Amniotic stem cell (primary cell): ENCODE results near the gene CRY1.
"Not testable (repeated sequence)": the region's sequence is repeated elsewhere in the genome, so short reads cannot be mapped to it uniquely, and the experiment has no call there.

Source experiments
- DNase-seq: peaks from one replicate; lab custom pipeline; 2025; lab: John Stamatoyannopoulos, UW

The CRY1 gene

DNA sequence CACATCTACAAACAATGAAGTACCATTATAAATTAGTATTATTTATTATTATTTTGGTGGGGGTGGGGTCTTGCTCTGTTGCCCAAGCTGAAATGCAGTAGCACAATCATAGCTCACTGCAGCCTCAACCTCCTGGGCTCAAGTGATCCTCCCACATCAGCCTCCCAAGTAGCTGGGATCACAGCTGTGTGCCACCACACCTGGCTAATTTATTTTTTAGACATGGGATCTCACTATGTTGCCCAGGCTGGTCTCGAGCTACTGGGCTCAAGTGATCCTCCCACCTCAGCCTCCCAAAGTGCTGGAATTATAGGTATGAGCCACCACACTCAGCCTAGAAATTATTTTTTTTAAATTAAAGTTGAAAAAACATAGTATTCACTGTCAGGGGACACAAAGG, 15.0 kb upstream of the CRY1 start:
- DNase-seq, result not testable (repeated sequence)

DNA sequence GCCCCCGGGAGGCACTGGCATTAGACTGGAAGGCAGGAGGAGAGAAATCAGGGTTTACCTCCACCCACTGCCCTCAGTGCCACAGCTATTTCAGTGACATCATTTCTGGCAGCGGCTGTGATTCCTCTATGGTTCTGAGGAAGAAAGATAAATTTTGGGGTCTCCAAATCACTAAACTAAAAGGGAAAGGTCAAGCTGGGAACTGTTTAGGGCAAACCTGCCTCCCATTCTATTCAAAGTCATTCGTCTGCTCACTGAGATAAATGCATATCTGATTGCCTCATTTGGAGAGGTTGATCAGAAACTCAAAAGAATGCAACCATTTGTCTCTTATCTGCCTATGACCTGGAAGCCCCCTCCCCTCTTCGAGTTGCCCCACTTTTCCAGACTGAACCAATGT, 14.0 kb upstream of the CRY1 start:
- no peak for DNase-seq

DNA sequence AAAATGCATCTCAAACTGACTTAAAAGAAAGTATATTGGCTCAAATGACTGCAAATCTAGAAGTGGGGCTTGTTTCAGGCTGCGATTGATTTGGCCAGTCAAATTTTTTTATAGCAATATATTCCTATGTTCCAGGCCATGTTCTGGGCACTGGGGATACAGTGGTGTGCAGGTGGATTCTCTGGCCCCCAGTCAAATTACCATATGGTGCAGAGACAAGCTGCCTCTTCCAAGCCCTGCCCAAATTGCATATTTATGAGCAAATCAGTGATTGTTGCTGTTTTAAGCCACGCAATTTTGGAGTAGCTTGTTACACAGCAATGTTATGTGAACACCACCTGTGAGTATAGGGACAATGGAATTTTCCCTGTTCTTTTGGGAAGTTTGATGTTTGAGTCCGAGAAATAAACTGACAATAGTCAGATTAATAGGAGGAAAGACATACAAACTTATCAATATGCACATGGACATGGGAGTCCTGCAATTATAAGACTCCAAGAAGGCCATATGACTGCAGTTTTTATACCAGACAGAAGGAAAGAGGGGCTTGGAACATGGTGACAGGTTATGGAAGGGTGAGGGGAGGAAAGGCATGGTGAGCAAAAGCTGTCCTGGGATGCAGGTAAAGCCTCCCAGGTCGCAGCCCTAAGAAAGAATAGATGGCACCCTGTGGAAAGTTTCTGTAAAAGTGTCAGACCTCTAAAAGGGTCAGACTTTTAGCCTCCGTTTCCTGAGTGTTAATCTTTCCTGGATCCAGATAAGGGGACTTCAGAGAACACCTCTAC, 13.1 kb upstream of the CRY1 start:
- no peak for DNase-seq

DNA sequence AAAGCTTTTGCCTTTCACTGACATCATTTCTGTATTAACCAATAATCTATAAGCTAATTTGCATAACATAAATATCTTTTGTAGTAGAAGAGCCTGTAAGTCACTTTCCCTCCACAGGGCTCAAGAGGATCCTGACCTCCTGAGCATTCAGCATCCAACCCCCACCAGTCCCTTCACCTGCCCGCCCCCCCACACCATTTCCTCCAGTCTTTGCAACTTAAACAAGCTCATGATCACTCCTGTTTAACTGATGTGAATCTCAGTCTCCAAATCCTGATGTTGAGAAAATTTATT, 12.0 kb upstream of the CRY1 start:
- no peak for DNase-seq

DNA sequence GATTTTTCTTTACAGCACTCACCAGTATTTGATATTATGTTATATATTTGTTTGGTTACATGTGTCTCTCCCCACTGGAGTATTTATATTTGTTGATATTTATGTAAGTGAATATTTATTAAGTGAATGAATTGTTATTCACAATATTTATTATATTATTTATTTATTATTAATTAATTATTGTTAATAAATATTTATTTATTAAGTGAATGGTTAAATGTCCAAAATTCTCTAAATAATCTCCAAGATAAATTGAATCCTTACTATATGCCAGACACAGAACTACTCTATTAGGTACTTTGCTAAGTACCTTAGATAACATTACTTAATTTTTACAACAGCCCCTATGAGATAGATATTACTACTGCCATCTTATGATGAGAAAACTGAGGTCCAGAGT, 10.2 kb upstream of the CRY1 start:
- no peak for DNase-seq

DNA sequence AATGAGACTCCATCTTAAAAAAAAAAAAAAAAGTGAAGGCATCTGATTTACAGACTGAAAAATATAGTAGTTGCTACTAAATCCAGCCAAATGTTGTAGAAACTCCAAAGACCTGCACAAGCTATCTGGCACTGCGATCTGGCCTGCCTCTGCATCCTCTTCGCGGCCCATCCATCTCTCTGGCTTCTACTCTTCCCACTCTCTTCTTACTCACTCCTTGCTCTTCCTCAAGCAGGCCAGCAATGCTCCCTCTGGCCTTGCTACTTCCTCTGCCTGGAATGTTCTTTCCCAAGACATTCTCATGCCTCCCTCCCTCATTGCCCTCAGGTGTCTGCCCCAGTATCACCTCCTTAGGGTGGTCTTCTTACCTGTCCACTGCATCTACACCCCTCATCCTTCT, 9.7 kb upstream of the CRY1 start:
- no peak for DNase-seq

DNA sequence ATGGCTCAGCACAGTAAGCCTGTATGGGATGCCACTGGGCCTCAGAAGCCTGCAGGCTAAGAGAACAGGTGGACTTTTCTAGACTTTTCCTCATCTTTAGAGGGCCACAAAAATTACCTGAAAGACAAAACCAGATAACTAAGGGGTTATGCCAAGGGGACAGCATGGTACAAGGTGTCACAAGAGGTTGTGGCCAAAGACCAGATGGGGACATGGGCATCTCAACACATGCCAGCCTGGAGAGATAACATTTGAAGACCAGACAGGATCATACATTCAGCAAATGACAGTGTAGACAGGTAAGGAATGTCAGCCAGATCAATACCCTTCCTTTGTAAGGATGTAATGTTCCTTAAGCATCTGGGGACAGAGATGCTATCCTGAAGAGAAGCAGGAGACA, 8.9 kb upstream of the CRY1 start:
- no peak for DNase-seq

DNA sequence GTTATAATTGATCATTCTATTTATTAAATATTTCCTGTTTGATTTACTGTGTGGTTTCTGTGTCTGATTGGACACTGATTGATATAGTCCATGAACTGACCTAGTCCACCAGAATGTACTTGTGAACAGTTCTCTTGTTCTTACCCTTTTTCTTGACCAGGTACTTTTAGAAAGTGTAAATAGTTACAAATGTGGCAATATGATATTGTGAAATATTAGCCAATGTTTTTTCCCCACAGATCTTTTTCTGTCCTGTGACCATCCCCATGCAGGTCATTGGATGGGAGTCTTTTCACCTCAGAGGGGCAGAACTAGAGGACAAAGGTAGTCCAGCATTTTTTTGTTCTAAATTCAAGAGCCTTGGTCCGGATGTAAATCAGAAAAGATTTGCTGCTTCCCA, 8.3 kb upstream of the CRY1 start:
- DNase-seq, result no peak

DNA sequence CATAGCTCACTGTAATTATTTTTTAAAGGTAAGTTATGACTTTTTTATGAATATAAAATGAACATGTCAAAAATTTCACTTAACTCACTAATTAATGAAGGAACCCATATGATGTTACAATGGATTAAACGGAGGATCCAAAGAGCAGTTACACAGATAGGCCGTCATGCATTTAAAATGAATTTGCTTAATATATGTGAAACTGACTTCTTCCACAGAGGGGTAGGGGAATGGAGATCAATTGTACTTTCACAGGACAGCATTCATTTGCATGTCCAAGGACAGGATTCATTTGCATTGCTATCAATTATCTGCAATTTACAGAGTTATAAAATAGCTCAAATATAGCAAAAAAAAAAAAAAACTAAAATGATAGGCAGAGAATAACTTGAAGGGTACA, 6.6 kb upstream of the CRY1 start:
- no peak for DNase-seq

DNA sequence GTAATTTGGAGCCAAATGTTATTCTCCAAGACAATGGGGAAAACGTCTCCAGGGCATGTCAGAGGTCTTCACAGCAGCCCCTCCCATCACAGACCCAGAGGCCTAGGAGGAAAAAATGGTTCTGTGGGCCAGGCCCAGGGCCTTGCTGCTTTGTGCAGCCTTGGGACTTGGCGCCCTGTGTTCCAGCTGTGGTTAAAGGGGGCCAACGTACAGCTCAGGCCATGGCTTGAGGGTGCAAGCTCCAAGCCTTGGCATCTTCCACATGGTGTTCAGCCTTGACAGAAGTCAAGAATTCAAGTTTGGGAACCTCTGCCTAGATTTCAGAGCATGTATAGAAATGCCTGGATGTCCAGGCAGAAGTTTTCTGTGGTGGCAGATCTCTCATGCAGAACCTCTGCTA, 3.2 kb upstream of the CRY1 start:
- DNase-seq, result no peak

DNA sequence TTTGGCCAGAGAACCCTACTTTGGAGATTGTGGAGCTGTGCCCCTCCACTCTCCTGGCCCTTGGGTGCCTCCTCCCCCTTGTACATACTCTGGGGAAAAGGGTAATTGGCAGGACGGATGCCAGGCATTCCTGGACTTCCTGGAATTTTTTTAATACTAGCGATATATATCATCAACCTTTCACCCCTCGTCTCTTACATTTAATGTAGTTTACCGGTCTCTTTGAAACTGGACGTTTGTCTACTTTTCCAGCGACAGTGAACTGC, 767 bp upstream of the CRY1 start:
- DNase-seq, result no peak

DNA sequence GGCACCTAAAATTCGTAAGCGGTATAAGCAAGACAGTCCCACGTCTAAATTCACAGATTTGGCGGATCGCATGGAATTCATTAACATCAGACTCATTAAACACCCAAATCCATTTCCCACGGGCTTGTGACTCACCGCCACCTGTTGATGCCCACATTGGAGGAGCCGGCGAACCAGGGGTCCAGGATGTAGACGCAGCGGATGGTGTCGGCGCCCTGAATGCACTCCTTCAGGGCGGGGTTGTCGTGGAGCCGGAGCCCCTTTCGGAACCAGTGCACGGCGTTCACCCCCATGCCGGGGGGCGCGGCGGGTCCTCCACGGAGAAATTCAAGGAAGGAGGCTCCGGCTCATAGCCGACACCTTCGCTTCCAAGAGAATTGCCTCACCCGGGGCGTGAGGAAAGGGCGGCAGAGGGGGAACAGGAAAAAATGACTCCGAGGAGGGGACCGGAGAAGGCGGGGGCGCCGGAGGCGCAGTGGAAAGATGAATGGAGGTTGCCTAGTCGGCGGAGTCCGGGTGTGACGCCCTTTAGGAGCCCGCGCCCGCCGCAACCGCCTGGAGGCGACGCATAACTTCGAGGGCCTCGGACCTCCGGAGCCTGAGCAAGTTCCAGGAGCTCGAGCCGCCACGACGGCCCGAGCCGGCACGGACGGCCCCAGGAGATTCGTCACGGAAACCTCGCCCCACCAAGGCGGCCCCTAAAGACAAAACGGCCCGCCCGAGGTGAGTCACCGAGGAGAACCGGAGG, 506 bp downstream of the CRY1 start:
- DNase-seq, result no peak

DNA sequence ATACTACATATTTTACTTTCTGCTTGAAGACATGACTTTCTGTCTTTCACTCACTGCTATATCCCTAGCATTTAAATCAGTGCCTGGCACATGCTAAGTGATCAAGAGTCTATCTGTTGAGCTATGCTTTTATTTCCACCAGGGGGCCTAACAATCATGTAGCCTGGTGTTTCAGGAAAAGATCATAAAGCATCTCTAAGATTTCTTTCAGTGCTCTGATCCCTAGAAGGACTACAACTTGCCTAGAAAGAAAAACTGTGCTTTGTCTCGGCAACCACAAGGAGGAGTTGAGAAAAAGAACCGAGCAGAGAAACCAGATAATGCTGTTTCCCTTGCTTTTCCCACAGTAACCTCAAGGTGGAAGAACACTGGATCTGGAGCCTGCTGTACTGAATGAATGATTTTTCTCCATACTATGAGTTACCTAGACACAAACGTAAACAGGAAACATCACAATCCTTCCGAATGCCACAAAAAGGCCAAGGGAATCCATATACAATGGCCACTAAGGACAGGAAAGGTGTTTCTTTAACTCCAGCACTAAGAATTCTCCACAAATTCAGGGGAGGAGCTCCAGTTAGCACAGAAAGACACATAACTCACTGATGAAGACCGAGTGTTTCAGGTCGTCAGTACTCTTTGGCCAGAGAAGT, 1.2 kb downstream of the CRY1 start:
- DNase-seq, result peak; percentile 91

DNA sequence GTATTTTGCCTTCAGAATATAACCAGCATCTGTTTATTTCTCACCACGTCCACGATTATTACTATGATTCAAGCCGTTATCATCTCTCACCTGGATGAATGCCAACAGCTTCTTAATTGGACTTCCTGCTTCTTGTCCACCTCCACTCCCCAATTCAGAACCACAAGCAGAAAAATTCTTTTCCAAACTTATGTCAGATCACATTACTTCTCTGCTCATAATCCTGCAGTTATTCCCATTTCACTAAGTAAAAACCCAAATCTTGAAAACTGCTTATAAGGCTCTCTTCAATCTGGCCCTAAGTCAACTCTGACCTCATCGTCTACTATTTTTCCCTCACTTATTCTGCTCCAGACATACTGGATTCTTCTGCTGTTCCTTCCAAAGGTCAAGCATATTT, 2.0 kb downstream of the CRY1 start:
- no peak for DNase-seq

DNA sequence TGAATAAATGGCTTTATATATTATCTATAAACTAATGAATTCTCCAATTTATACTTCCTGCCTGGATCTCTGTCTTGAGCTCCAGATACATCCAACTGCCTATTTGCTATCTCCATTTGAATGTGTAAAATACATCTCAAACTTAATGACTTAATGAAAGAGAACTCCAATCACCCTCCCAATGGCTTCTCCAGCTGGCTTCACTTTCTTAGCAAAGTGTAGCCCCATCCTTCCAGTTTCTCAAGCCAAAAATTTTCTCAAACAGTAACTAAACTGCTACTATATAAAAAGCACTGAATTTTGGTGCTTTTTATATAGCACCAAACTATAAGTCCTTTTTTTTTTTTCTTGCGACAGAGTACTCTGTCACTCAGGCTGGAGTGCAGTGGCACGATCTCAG, 2.6 kb downstream of the CRY1 start:
- no peak for DNase-seq

DNA sequence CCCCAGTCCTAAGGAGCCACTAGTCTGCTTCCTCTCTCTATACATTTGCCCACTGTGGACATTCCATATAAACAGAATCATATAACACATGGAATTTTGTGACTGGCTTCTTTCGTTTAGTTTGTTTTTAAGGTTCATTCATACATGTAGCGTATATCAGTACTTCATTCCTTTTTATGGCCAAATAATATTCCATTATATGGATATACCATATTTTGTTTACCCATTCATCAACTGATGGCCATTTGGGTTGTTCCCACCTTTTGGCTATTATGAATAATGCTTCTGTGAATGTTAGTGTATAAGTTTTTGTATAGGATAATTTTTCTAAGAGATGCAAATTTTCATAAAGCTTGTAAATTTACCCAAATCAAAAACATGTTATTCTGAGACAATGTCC, 4.4 kb downstream of the CRY1 start:
- DNase-seq, result no peak

DNA sequence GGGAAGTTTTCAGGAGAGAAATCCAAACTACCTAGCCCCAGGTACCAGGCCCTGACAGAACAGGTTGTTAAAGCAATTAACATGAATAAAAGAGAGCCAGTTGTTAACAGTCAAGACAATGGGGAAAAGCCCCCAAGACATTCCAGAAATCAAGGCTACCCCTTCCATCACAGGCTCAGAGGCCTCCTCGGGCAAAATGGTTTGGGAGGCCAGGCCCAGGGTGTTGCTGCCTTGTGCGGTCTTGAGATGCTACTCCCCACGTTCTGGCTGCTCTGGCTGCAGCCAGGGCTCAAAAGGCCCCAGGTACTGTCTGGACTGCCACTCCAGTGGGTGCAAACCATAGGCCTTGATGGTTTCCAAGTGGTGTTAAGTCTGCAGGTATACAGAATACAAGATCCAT, 7.0 kb downstream of the CRY1 start:
- no peak for DNase-seq

DNA sequence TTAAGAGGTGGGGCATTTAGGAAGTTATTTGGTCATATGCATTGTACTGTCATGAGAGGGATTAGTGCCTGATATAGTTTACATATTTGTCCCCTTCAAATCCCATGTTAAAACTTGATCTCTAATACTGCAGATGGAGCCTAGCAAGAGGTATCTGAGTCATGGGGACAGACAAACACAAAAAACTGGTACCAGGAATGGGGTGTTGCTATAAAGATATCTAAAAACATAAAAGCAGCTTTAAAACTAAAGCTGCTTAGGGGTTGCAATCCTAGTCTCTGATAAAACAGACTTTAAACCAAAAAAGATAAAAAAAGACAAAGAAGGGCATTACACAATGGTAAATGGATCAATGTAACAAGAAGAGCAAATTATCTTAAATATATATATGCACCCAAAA, 11.6 kb downstream of the CRY1 start:
- no peak for DNase-seq

DNA sequence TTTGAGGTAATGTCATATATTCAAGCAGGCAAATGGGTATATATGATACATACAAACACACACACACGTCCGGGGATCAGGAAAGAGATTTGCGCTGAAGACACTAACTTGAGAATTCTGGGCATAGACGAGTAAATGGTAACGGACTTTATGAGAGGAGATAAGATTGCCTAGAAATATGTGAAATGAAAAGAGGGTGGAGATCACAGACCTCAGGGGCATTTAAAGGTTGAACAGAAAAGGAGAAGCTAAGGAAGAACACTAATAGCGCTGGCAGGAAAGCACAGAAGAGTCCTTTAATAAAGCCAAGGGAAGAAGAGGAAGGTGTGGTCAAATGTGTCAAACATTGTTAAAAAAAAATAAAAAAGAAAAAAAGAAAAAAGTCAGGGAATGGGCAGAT, 13.1 kb downstream of the CRY1 start:
- DNase-seq, result no peak

DNA sequence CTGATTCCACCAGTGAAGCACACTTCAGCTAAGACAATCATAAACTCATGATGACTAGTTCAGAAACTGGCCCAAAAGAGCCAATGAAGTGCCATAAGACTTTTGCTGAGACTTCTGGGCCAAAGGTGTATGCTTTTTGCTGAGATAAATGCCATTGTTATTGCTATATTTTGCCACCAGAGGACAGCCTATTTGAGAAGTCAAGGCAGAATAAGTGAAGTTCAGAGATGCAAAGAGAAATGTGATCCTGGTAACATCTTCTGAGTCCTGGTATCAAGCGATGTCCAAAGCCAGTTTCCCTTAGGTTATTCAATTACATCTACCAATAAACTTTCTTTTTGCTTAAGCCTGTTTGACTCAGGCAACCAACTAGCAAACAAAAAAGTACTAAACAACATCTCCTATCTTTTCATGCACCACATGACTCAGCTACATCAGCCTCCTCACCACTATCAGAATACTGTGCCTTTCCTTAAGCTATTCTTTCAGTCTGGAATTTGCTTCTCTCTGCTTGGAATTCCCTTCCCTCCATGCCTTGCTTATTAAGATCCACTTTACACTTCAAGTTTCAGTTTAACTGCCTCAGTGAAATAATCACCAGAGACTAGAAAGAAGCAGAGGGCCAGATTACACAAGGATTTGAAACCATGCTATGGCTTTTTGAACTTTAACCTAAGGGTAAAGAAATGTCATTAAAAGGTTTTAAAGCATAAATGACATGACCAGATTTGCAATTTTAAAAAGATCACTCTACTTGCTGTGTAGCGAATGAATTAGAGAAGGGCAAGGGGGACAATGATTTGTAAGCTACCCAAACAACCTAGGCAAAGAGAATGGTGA, 14.0 kb downstream of the CRY1 start:
- no peak for DNase-seq

DNA sequence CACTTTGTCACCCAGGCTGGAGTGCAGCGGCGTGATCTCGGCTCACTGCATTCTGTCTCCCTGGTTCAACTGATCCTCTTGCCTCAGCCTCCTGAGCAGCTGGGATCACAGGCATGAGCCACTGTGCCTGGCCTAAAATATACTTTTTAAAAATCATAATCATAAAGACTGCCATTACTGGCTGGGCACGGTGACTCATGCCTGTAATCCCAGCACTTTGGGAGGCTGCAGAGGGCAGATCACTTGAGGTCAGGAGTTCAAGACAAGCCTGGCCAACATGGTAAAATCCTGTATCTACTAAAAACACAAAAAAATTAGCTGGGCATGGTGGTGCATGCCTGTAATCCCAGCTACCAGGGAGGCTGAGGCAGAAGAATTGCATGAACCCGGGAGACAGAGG, 20.1 kb downstream of the CRY1 start:
- not testable (repeated sequence) for DNase-seq

DNA sequence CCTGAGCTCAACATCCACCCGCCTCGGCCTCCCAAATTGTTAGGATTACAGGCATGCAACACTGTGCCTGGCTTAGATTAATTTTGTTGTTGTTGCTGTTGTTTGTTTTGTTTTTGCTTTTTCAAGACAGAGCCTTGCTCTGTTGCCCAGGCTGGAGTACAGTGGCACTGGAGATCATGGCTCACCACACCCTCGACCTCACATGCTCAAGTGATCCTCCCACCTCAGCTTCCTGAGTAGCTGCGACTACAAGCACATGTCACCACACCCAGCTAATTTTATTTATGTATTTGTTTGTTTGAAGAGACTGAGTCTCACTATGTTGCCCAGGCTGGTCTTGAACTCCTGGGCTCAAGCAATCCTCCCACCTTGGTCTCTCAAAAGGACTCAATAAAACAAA, 26.7 kb downstream of the CRY1 start:
- DNase-seq, result no peak

DNA sequence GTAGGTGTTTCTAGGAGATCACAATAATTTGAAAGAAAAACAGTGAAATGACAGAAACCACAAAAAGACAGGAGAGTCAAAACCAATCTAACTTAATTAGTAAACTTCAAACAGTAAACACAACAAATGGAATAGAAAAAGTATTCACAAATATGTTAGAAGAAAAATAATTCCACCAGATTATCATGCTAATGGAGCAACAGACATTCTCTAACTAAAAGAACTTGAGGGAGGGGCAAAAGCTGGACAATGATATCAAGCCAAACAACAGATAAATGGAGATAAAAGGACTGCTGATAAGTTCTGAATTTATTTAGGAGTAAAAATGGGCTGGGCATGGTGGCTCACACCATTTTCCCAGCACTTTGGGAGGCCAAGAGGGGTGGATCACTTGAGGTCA, 28.7 kb downstream of the CRY1 start:
- no peak for DNase-seq
